Naive thymus-derived CD4-positive, alpha-beta T cell (primary cell): ENCODE results near the gene PSAT1. TPM values are rescaled to one million over a fixed set of nuclear protein-coding genes. Genes with fewer than 3 reads are reported as not detected.

ENCODE experiments used
- ATAC-seq: fragments of 150-1000 bp; cut with Tn5 transposase; 2 replicates; pipeline ENCODE4 v1.10.0; 2021; ENCODE audit warnings: mild to moderate bottlenecking, moderate library complexity
- CTCF ChIA-PET: fragments of 350-600 bp; sonication (Branson Sonifier 250); formaldehyde crosslinking; loops from one replicate; lab custom pipeline; 2021; ENCODE audit warnings: antibody characterized with exemption; lab: Charles Lee
- POLR2A ChIA-PET: fragments of 350-600 bp; sonication (Branson Sonifier 250); formaldehyde crosslinking; loops from one replicate; lab custom pipeline; 2021; ENCODE audit warnings: antibody characterized with exemption, inconsistent platforms; lab: Charles Lee
- DNase-seq, 9 donors: peaks; one replicate each; pipeline versions ENCODE4 v3.0.0 to v3.0.0-alpha.2; 2020 to 2022; ENCODE audit warnings: mixed read lengths in 1 of 9
- H3K27ac ChIP-seq: one replicate; pipeline ENCODE4 v1.7.0; 2013; ENCODE audit warnings: mild to moderate bottlenecking, low read depth, low read length, moderate library complexity
- H3K27me3 ChIP-seq, 2 donors: one replicate each; pipeline ENCODE4 v1.7.0; 2013; ENCODE audit warnings: low read length in 2 of 2, mild to moderate bottlenecking in 2 of 2, moderate library complexity in 2 of 2; ENCODE audit not compliant: control insufficient read depth in 2 of 2, insufficient read depth in 2 of 2
- H3K36me3 ChIP-seq, 3 experiments: 1 replicate in 2 of 3; 2 replicates in 1 of 3; pipeline ENCODE4 v1.7.0; 2013; ENCODE audit warnings: low read length in 3 of 3, mild to moderate bottlenecking in 3 of 3, moderate library complexity in 1 of 3; ENCODE audit not compliant: insufficient read depth in 3 of 3, control insufficient read depth in 2 of 3
- H3K4me1 ChIP-seq, 2 donors: one replicate each; pipeline ENCODE4 v1.7.0; 2013; ENCODE audit warnings: low read length in 2 of 2, mild to moderate bottlenecking in 2 of 2, moderate library complexity in 1 of 2; ENCODE audit not compliant: control insufficient read depth in 2 of 2, insufficient read depth in 2 of 2
- H3K4me3 ChIP-seq: 2 replicates; pipeline ENCODE4 v1.7.0; 2013; ENCODE audit warnings: mild to moderate bottlenecking, low read length
- H3K9me3 ChIP-seq, 3 experiments: 1 replicate in 2 of 3; 2 replicates in 1 of 3; pipeline ENCODE4 v1.7.0; 2013; ENCODE audit warnings: low read length in 3 of 3; ENCODE audit not compliant: control insufficient read depth in 2 of 3
- H3K27ac Mint-ChIP-seq, 9 donors: one replicate each; pipeline ENCODE4 v1.8.0; 2020 to 2022; ENCODE audit warnings: mixed read lengths in 9 of 9, mild to moderate bottlenecking in 8 of 9, moderate library complexity in 5 of 9, inconsistent platforms in 2 of 9
- H3K27me3 Mint-ChIP-seq, 5 donors: one replicate each; pipeline ENCODE4 v1.8.0; 2021 to 2022; ENCODE audit warnings: mixed read lengths in 5 of 5, mild to moderate bottlenecking in 1 of 5
- H3K36me3 Mint-ChIP-seq, 5 donors: one replicate each; pipeline ENCODE4 v1.8.0; 2020 to 2022; ENCODE audit warnings: mixed read lengths in 5 of 5, mild to moderate bottlenecking in 3 of 5, inconsistent platforms in 1 of 5
- H3K4me1 Mint-ChIP-seq, 7 donors: one replicate each; pipeline ENCODE4 v1.8.0; 2020 to 2022; ENCODE audit warnings: mixed read lengths in 7 of 7, mild to moderate bottlenecking in 3 of 7, inconsistent platforms in 1 of 7
- H3K4me3 Mint-ChIP-seq, 10 donors: one replicate each; pipeline ENCODE4 v1.8.0; 2020 to 2022; ENCODE audit warnings: mild to moderate bottlenecking in 10 of 10, mixed read lengths in 10 of 10, moderate library complexity in 6 of 10, inconsistent platforms in 2 of 10
- H3K9me3 Mint-ChIP-seq, 11 donors: one replicate each; pipeline ENCODE4 v1.8.0; 2020 to 2022; ENCODE audit warnings: mixed read lengths in 11 of 11, mild to moderate bottlenecking in 4 of 11, inconsistent platforms in 1 of 11, moderate library complexity in 1 of 11
- intact Hi-C, 2 donors: fragments of 100-400 bp; cut with micrococcal nuclease; formaldehyde crosslinking; loops; one replicate each; pipeline ENCODE4 v1.15.1; 2023
- polyA plus RNA-seq, 2 donors: library from polyadenylated mRNA; unstranded; fragments of 300-500 nt; fragmentation: Illumina TruSeq; gene quantifications; one replicate each; pipeline ENCODE4 v1.2.3, GENCODE V29; 2021
- total RNA-seq, 6 experiments: library from RNA in 5 of 6; stranded (reverse) in 5 of 6; gene quantifications; 1 replicate in 5 of 6; 2 replicates in 1 of 6; pipeline ENCODE4 v1.2.3 and lab custom pipeline; 2021 to 2026

Gene PSAT1
- total and polyA plus RNA-seq, 7 experiments from 2014 or later, result 1.6 to 65.2 (median 10.3) TPM

DNA sequence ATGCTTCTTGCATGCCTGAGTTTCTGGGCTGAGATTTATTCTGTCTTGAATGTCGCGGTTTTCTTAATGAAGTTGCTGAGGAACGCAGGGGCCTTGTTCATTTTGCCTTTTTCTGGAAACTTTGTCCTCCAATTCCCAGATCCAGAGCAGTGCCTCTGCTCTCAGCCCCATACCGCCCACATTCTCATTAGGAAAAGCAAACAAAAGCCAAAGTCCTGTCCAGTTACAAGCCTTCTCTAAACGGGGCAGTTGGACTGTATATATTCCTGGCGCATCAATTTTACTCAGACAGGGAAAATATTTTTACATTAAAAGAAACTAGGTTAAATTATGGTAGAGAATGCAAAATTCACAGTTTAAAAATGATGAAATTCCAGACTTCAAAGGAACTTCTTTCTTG lies 1.2 kb upstream of the PSAT1 start:
- Mint-ChIP-seq H3K9me3 (peaks cover 0 to 2% (median 0%) of the 10 kb centered on the region in 11 donors), H3K36me3 (peaks cover 0 to 7% (median 5%) of the 10 kb centered on the region in 5 donors), H3K4me1 (peaks cover 21 to 53% (median 44%) of the 10 kb centered on the region in 7 donors), H3K4me3 (peak overlapping the region; percentile 70 to 95 (median 92)), H3K27me3 (peaks cover 0 to 5% (median 0%) of the 10 kb centered on the region in 5 donors), H3K27ac (peak overlapping the region in 2 of 9 donors; percentile 72 to 81)
- no peaks in the 10 kb centered on the region for H3K9me3 ChIP-seq
- H3K27ac ChIP-seq, result no peak overlapping the region
- H3K36me3 ChIP-seq, result no peaks in the 10 kb centered on the region
- DNase-seq, result no peak
- ChIA-PET POLR2A (interaction anchor here (0.7 to 1.5 kb wide), 2 partner anchors 59 to 95 kb away, joined by 3 read pairs; no protein-coding TSS in a partner anchor), CTCF (no interaction called here)
- intact Hi-C loops, result loop anchor here (1.0 to 10.0 kb wide), 7 partner anchors 59 to 1275 kb away; partner anchors contain the start of genes VPS13A (in 2 of the 2), CEP78 (in 1 of the 2), GNAQ (in 1 of the 2) and TLE4 (in 1 of the 2)
- peak overlapping the region; percentile 86 for H3K4me3 ChIP-seq
- ATAC-seq, result no peak
- no peaks in the 10 kb centered on the region for H3K27me3 ChIP-seq
- H3K4me1 ChIP-seq, result peaks cover 4 to 8% of the 10 kb centered on the region in 2 donors

DNA sequence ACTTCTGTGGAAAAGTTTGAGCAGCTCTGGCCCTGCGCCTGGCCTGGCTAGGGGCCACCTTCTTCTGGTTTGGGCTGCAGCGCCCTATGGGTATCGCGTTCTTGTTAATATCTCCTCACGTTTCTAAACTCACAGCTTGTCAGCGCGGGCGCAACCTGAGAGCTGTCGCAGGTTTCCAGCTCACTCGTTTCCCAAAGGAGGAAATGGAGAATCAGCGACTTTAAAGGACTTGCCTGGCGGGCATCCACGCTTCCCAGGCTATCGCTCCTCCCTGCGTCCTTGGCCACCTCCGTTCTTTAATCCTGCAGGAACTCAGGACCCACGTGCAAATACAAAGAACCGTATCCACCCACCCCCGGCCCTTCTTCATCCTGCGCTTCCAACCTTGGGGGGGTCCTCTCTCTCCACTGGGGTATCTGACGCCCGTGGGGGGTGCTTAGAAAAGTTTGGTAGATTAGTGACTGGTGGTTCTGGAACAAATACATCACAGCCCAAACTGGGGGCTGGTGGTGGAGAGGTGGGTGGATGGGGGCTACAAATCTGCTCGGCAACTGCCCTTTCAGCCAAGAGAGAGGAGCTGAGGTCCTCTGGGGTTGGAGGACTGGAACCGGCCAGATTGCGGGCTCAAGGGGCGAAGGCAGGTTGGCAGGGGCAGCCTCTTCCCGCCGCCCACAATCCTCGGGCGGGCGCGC lies 578 bp upstream of the PSAT1 start:
- ATAC-seq, result no peak
- Mint-ChIP-seq H3K27me3 (peaks cover 0 to 5% (median 0%) of the 10 kb centered on the region in 5 donors), H3K36me3 (peaks cover 0 to 8% (median 5%) of the 10 kb centered on the region in 5 donors), H3K4me3 (peak overlapping the region; percentile 86 to 95 (median 92)), H3K4me1 (peaks cover 21 to 54% (median 44%) of the 10 kb centered on the region in 7 donors), H3K27ac (peak overlapping the region; percentile 60 to 95 (median 81)), H3K9me3 (peaks cover 0 to 2% (median 0%) of the 10 kb centered on the region in 11 donors)
- DNase-seq, result peak in 3 of 9 donors; percentile 10 to 17 (median 11)
- Histone ChIP-seq H3K9me3 (no peaks in the 10 kb centered on the region), H3K4me1 (peaks cover 4 to 8% of the 10 kb centered on the region in 2 donors), H3K4me3 (peak overlapping the region; percentile 86), H3K36me3 (no peaks in the 10 kb centered on the region), H3K27me3 (no peaks in the 10 kb centered on the region), H3K27ac (peak overlapping the region; percentile 56)
- intact Hi-C loops, result loop anchor here (1.0 to 10.0 kb wide), 7 partner anchors 60 to 1274 kb away; partner anchors contain the start of genes VPS13A (in 2 of the 2), CEP78 (in 1 of the 2), GNAQ (in 1 of the 2) and TLE4 (in 1 of the 2)
- CTCF ChIA-PET, result interaction anchor here (1.9 kb wide), 1 partner anchor 13 kb away, joined by 5 read pairs; no protein-coding TSS in a partner anchor
- POLR2A ChIA-PET, result interaction anchor here (1.2 to 1.6 kb wide), 3 partner anchors 60 to 1119 kb away, joined by 3 to 4 read pairs (median 3); partner anchors contain the start of gene VPS13A

DNA sequence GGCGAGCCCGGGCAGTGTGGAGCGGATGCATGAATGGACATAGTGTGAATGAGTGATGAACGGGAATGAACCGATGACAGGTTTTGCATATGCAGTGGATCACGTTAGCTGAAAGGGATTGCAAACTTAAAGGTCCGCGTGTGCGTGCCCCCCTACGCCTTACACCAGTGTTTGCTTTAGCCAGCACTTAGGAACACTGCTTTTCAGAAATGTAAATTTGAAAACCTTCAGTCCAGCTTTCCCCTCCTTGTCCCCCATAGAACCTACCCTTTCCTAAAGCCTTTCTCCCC lies 692 bp downstream of the PSAT1 start:
- H3K27me3 Mint-ChIP-seq, result peaks cover 0 to 5% (median 0%) of the 10 kb centered on the region in 5 donors
- DNase-seq (no peak), ATAC-seq (no peak)
- Histone ChIP-seq H3K9me3 (no peaks in the 10 kb centered on the region), H3K27ac (peak overlapping the region; percentile 56), H3K4me1 (peaks cover 4 to 8% of the 10 kb centered on the region in 2 donors), H3K4me3 (peak overlapping the region; percentile 86), H3K36me3 (no peaks in the 10 kb centered on the region), H3K27me3 (no peaks in the 10 kb centered on the region)
- H3K27ac Mint-ChIP-seq, result peak overlapping the region in 7 of 9 donors; percentile 28 to 95 (median 72)
- peak overlapping the region; percentile 86 to 95 (median 92) for H3K4me3 Mint-ChIP-seq
- H3K36me3 Mint-ChIP-seq, result peaks cover 0 to 17% (median 5%) of the 10 kb centered on the region in 5 donors
- peaks cover 19 to 56% (median 41%) of the 10 kb centered on the region in 7 donors for H3K4me1 Mint-ChIP-seq
- H3K9me3 Mint-ChIP-seq, result no peaks in the 10 kb centered on the region
- POLR2A ChIA-PET, result interaction anchor here (0.5 to 1.6 kb wide), 3 partner anchors 83 to 1121 kb away, joined by 3 to 4 read pairs (median 3); partner anchors contain the start of gene VPS13A
- intact Hi-C loops, result loop anchor here (1.0 to 10.0 kb wide), 10 partner anchors 36 to 1274 kb away; partner anchors contain the start of genes TLE4 (in 2 of the 2), VPS13A (in 2 of the 2), CEP78 (in 1 of the 2) and GNAQ (in 1 of the 2)
- CTCF ChIA-PET, result interaction anchor here (0.6 to 1.9 kb wide), 3 partner anchors 12 to 1903 kb away, joined by 3 to 5 read pairs (median 3); partner anchors contain the start of gene RFK

DNA sequence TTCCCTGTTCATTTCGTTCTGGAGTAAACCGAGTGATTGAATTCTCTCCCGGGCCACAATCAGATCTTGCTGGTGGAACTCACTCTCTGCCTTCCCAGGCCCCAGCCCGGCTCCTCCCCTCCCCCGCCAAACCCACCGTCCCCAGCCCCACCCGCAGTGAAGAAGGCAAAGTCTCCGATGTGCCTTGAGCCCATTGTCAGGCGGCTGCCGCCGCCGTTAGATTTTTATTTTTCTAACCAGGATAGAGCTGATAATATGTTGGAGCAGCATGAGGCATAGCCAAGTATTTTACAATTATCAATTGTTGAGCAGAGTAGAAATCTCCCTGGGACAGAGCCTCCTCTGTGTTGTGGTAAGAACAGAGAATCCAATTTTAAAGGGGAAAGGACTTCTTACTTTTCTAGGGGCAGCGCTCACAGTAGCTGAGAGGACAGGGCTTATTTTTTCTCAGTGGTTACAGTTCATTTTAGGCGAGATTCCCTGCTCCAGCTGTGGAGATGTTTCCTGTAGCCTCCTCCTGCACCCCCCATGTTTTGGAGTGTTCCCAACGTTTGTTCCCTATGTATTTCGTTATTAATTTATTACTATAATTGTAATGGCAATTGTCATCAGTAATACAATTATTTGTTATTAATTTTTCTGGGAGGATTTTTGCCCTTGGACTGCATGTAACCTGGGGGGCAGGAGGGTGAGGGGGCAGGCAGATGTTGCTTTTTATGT lies 1.3 kb downstream of the PSAT1 start:
- Mint-ChIP-seq H3K4me1 (peaks cover 15 to 51% (median 35%) of the 10 kb centered on the region in 7 donors), H3K27me3 (peaks cover 0 to 5% (median 0%) of the 10 kb centered on the region in 5 donors), H3K27ac (peak overlapping the region in 7 of 9 donors; percentile 36 to 95 (median 72)), H3K9me3 (no peaks in the 10 kb centered on the region), H3K36me3 (peaks cover 0 to 17% (median 5%) of the 10 kb centered on the region in 5 donors), H3K4me3 (peak overlapping the region; percentile 86 to 95 (median 92))
- CTCF ChIA-PET, result interaction anchor here (0.7 to 1.9 kb wide), 3 partner anchors 11 to 71 kb away, joined by 3 to 5 read pairs (median 3); no protein-coding TSS in a partner anchor
- no peaks in the 10 kb centered on the region for H3K27me3 ChIP-seq
- no peaks in the 10 kb centered on the region for H3K9me3 ChIP-seq
- POLR2A ChIA-PET, result interaction anchor here (0.6 to 1.6 kb wide), 2 partner anchors 353 to 1121 kb away, joined by 3 to 4 read pairs; partner anchors contain the start of gene VPS13A
- DNase-seq, result peak in 1 of 9 donors; percentile 29
- H3K4me3 ChIP-seq, result peak overlapping the region; percentile 86
- intact Hi-C loops, result loop anchor here (5.0 to 10.0 kb wide), 2 partner anchors 163 to 1121 kb away; partner anchors contain the start of gene VPS13A (in 1 of the 2)
- peaks cover 4 to 8% of the 10 kb centered on the region in 2 donors for H3K4me1 ChIP-seq
- H3K36me3 ChIP-seq, result no peaks in the 10 kb centered on the region
- ATAC-seq, result no peak
- peak overlapping the region; percentile 56 for H3K27ac ChIP-seq

DNA sequence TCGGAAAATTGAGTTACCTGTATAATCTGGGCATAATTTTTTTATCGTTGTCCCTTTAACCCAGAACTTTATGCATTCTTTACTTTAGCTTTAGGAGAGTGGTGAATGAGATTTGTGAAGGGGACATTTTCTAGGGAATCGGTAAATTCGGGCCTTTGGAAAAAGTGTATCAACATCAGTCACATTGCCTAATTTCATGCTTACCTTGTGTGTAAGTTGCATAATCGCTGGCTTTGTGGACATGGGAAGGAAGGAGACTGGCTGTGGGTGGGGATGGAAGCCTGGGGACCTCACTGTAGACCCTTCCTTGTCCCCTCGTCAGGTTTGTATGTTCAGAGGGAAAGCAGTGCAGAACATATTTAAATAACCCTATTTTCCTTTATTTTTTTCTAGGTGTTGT lies 3.3 kb downstream of the PSAT1 start:
- DNase-seq (no peak), ATAC-seq (no peak)
- H3K27ac ChIP-seq, result no peak overlapping the region
- Mint-ChIP-seq H3K4me3 (no peak overlapping the region), H3K9me3 (no peaks in the 10 kb centered on the region), H3K36me3 (peaks cover 6 to 31% (median 19%) of the 10 kb centered on the region in 5 donors), H3K27me3 (peaks cover 0 to 5% (median 0%) of the 10 kb centered on the region in 5 donors), H3K27ac (peak overlapping the region in 1 of 9 donors; percentile 11), H3K4me1 (peaks cover 12 to 46% (median 29%) of the 10 kb centered on the region in 7 donors)
- H3K9me3 ChIP-seq, result no peaks in the 10 kb centered on the region
- POLR2A ChIA-PET, result no interaction called here
- peaks cover 4 to 8% of the 10 kb centered on the region in 2 donors for H3K4me1 ChIP-seq
- peaks cover 0 to 12% (median 0%) of the 10 kb centered on the region in 3 experiments for H3K36me3 ChIP-seq
- no peaks in the 10 kb centered on the region for H3K27me3 ChIP-seq
- intact Hi-C loops, result no loop called here
- no peak overlapping the region for H3K4me3 ChIP-seq
- CTCF ChIA-PET, result no interaction called here

DNA sequence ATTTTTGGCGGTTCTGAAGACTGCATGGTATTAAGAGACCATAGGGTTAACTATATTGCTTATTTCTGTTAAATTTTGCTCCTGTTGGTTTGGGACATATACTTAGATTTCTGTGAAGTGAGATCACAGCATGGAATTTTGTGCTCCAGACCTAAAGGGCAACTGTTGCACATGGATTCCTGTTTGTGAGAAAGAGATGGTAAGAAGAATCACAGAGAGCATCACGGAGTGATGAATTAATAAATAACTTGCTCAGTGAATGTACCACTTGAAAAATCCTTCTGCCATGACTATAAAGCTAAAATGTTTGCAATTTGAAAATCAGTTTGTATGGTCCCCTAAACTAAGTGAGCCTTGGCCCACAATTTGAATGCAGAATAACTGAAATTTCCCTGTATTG lies 4.5 kb downstream of the PSAT1 start:
- no peaks in the 10 kb centered on the region for H3K27me3 ChIP-seq
- Mint-ChIP-seq H3K27me3 (peaks cover 0 to 5% (median 0%) of the 10 kb centered on the region in 5 donors), H3K27ac (peak overlapping the region in 1 of 9 donors; percentile 36), H3K4me1 (peaks cover 8 to 37% (median 20%) of the 10 kb centered on the region in 7 donors), H3K36me3 (peaks cover 6 to 43% (median 25%) of the 10 kb centered on the region in 5 donors), H3K9me3 (no peaks in the 10 kb centered on the region), H3K4me3 (no peak overlapping the region)
- H3K27ac ChIP-seq, result no peak overlapping the region
- POLR2A ChIA-PET, result no interaction called here
- H3K4me1 ChIP-seq, result peaks cover 4 to 6% of the 10 kb centered on the region in 2 donors
- no peaks in the 10 kb centered on the region for H3K9me3 ChIP-seq
- DNase-seq (no peak), ATAC-seq (no peak)
- intact Hi-C loops, result no loop called here
- no peak overlapping the region for H3K4me3 ChIP-seq
- peaks cover 0 to 25% (median 0%) of the 10 kb centered on the region in 3 experiments for H3K36me3 ChIP-seq
- CTCF ChIA-PET, result no interaction called here
